MM.1S (cell line): ENCODE measurements around the gene ABTB2.

Experiments
- CTCF ChIP-seq: fragments of 300-600 bp; sonication (generic); IDR thresholded peaks from 2 replicates; pipeline ENCODE4 v1.5.1; 2016; ENCODE audit warnings: antibody characterized with exemption, low read length, mixed read lengths
- EZH2phosphoT487 ChIP-seq: fragments of 300-600 bp; sonication (generic); IDR thresholded peaks from 2 replicates; pipeline ENCODE4 v1.6.1; 2018; ENCODE audit warnings: antibody characterized with exemption, low read length

- TF ChIP-seq EZH2phosphoT487 (no peak), CTCF (no peak)
Observed at GRCh38 chr11:34261095-34261494, 96.7 kb downstream of the ABTB2 start.
